Subcutaneous abdominal adipose tissue (tissue), 5 donors: ENCODE data around the gene RASD2.

ENCODE experiments used
- H3K27ac ChIP-seq: one replicate; pipeline ENCODE4 v1.7.0; 2013; ENCODE audit warnings: low read depth, mild to moderate bottlenecking, inconsistent platforms, low read length, moderate library complexity
- H3K27me3 ChIP-seq, 5 donors: one replicate each; pipeline ENCODE4 v1.7.0; 2013; ENCODE audit warnings: low read length in 5 of 5, inconsistent platforms in 1 of 5; ENCODE audit not compliant: control insufficient read depth in 5 of 5, insufficient read depth in 4 of 5
- H3K36me3 ChIP-seq, 5 donors: one replicate each; pipeline ENCODE4 v1.7.0; 2013; ENCODE audit warnings: low read length in 5 of 5; ENCODE audit not compliant: control insufficient read depth in 5 of 5, insufficient read depth in 5 of 5
- H3K4me1 ChIP-seq, 5 donors: one replicate each; pipeline ENCODE4 v1.7.0; 2013; ENCODE audit warnings: low read length in 5 of 5, mild to moderate bottlenecking in 3 of 5, moderate library complexity in 1 of 5; ENCODE audit not compliant: control insufficient read depth in 5 of 5, insufficient read depth in 5 of 5
- H3K4me3 ChIP-seq, 5 donors: one replicate each; pipeline ENCODE4 v1.7.0; 2013; ENCODE audit warnings: low read length in 5 of 5, low read depth in 1 of 5
- H3K9ac ChIP-seq, 5 donors: one replicate each; pipeline ENCODE4 v1.7.0; 2013; ENCODE audit warnings: low read length in 5 of 5, mild to moderate bottlenecking in 4 of 5, moderate library complexity in 3 of 5
- H3K9me3 ChIP-seq, 5 donors: one replicate each; pipeline ENCODE4 v1.7.0; 2013; ENCODE audit warnings: low read length in 5 of 5; ENCODE audit not compliant: control insufficient read depth in 5 of 5
- donor health status: healthy.
- donor health status: healthy.
- donor health status: healthy.
- donor health status: healthy.
- donor health status: healthy.

RASD2 gene

GRCh38 chr22:35558031-35558430 lies 17.4 kb downstream of the RASD2 start:
- H3K27me3 ChIP-seq: peaks cover 0 to 22% (median 12%) of the 10 kb centered on the region in 5 donors

GRCh38 chr22:35558719-35559118 lies 18.1 kb downstream of the RASD2 start:
- peaks cover 0 to 3% (median 0%) of the 10 kb centered on the region in 5 donors for H3K9me3 ChIP-seq
- H3K36me3 ChIP-seq: no peaks in the 10 kb centered on the region
- peaks cover 0 to 22% (median 7%) of the 10 kb centered on the region in 5 donors for H3K27me3 ChIP-seq
- no peak overlapping the region for H3K27ac ChIP-seq
- H3K4me1 ChIP-seq: peaks cover 0 to 4% (median 0%) of the 10 kb centered on the region in 5 donors
- H3K4me3 ChIP-seq: no peak overlapping the region
- H3K9ac ChIP-seq: no peak overlapping the region

More at GRCh38 chr22:35558031-35558430, 17.4 kb downstream of the RASD2 start:
- Histone ChIP-seq H3K9me3 (peaks cover 0 to 3% (median 0%) of the 10 kb centered on the region in 5 donors), H3K4me3 (no peak overlapping the region), H3K27ac (no peak overlapping the region), H3K4me1 (peaks cover 0 to 4% (median 0%) of the 10 kb centered on the region in 5 donors), H3K9ac (no peak overlapping the region), H3K36me3 (no peaks in the 10 kb centered on the region)

GRCh38 chr22:35559354-35560005 lies 18.8 kb downstream of the RASD2 start:
- Histone ChIP-seq H3K9ac (no peak overlapping the region), H3K27ac (no peak overlapping the region), H3K27me3 (peaks cover 0 to 20% (median 6%) of the 10 kb centered on the region in 5 donors), H3K4me1 (peaks cover 0 to 4% (median 0%) of the 10 kb centered on the region in 5 donors), H3K9me3 (peaks cover 0 to 3% (median 0%) of the 10 kb centered on the region in 5 donors), H3K4me3 (no peak overlapping the region), H3K36me3 (no peaks in the 10 kb centered on the region)

GRCh38 chr22:35560366-35560765 lies 19.7 kb downstream of the RASD2 start:
- Histone ChIP-seq H3K27ac (no peak overlapping the region), H3K9me3 (peaks cover 0 to 3% (median 0%) of the 10 kb centered on the region in 5 donors), H3K4me3 (no peak overlapping the region), H3K9ac (no peak overlapping the region), H3K36me3 (no peaks in the 10 kb centered on the region), H3K4me1 (peaks cover 0 to 5% (median 0%) of the 10 kb centered on the region in 5 donors), H3K27me3 (peaks cover 0 to 16% (median 6%) of the 10 kb centered on the region in 5 donors)

GRCh38 chr22:35560824-35561223 lies 20.2 kb downstream of the RASD2 start:
- Histone ChIP-seq H3K27ac (no peak overlapping the region), H3K9ac (no peak overlapping the region), H3K4me3 (no peak overlapping the region), H3K4me1 (peaks cover 0 to 5% (median 3%) of the 10 kb centered on the region in 5 donors), H3K9me3 (peaks cover 0 to 3% (median 0%) of the 10 kb centered on the region in 5 donors), H3K36me3 (no peaks in the 10 kb centered on the region), H3K27me3 (peaks cover 0 to 16% (median 8%) of the 10 kb centered on the region in 5 donors)

GRCh38 chr22:35561796-35562526 lies 21.3 kb downstream of the RASD2 start:
- no peak overlapping the region for H3K9ac ChIP-seq
- peaks cover 0 to 12% (median 8%) of the 10 kb centered on the region in 5 donors for H3K27me3 ChIP-seq
- no peaks in the 10 kb centered on the region for H3K36me3 ChIP-seq
- peaks cover 0 to 3% (median 0%) of the 10 kb centered on the region in 5 donors for H3K9me3 ChIP-seq
- H3K4me1 ChIP-seq: peaks cover 0 to 5% (median 4%) of the 10 kb centered on the region in 5 donors
- no peak overlapping the region for H3K27ac ChIP-seq
- H3K4me3 ChIP-seq: no peak overlapping the region

- no peaks in the 10 kb centered on the region for H3K36me3 ChIP-seq
- H3K27me3 ChIP-seq: peaks cover 0 to 22% (median 9%) of the 10 kb centered on the region in 5 donors
- H3K4me1 ChIP-seq: peaks cover 0 to 13% (median 5%) of the 10 kb centered on the region in 5 donors
- no peak overlapping the region for H3K4me3 ChIP-seq
- H3K27ac ChIP-seq: no peak overlapping the region
- peaks cover 0 to 3% (median 0%) of the 10 kb centered on the region in 5 donors for H3K9me3 ChIP-seq
- H3K9ac ChIP-seq: no peak overlapping the region
Observed at GRCh38 chr22:35563211-35563610, 22.6 kb downstream of the RASD2 start.

GRCh38 chr22:35564975-35565867 lies 24.6 kb downstream of the RASD2 start:
- Histone ChIP-seq H3K27me3 (peaks cover 0 to 28% (median 15%) of the 10 kb centered on the region in 5 donors), H3K4me3 (no peak overlapping the region), H3K9me3 (no peaks in the 10 kb centered on the region), H3K36me3 (no peaks in the 10 kb centered on the region), H3K9ac (no peak overlapping the region), H3K27ac (no peak overlapping the region), H3K4me1 (peaks cover 0 to 13% (median 5%) of the 10 kb centered on the region in 5 donors)

- H3K27ac ChIP-seq: no peak overlapping the region
- H3K4me3 ChIP-seq: no peak overlapping the region
Observed at GRCh38 chr22:35567351-35568141, 26.9 kb downstream of the RASD2 start.

More at GRCh38 chr22:35567351-35568141, 26.9 kb downstream of the RASD2 start:
- no peaks in the 10 kb centered on the region for H3K36me3 ChIP-seq
- H3K27me3 ChIP-seq: peaks cover 0 to 21% (median 10%) of the 10 kb centered on the region in 5 donors
- no peak overlapping the region for H3K9ac ChIP-seq
- H3K4me1 ChIP-seq: peaks cover 0 to 13% (median 5%) of the 10 kb centered on the region in 5 donors
- H3K9me3 ChIP-seq: no peaks in the 10 kb centered on the region
